Fibroblast of lung (primary cell): ENCODE data around the gene SLC6A20. TPM values are rescaled to one million over a fixed set of nuclear protein-coding genes. Genes with fewer than 3 reads are reported as not detected.

ENCODE experiments used
- DNase-seq, 2 donors: peaks; one replicate each; pipeline versions ENCODE4 v3.0.0 to v3.0.0-alpha.2; 2010; ENCODE audit warnings: low read depth in 2 of 2
- H2AFZ ChIP-seq: 2 replicates; pipeline ENCODE4 v1.5.1; 2012; ENCODE audit warnings: low read length, control low read depth, inconsistent platforms
- H3K27ac ChIP-seq: 2 replicates; pipeline ENCODE4 v1.5.1; 2011; ENCODE audit warnings: low read length, control low read depth; ENCODE audit not compliant: insufficient read depth
- H3K27me3 ChIP-seq: 2 replicates; pipeline ENCODE4 v1.5.1; 2011; ENCODE audit warnings: mild to moderate bottlenecking, low read length; ENCODE audit not compliant: control insufficient read depth, insufficient read depth
- H3K36me3 ChIP-seq: 2 replicates; pipeline ENCODE4 v1.5.1; 2011; ENCODE audit warnings: low read length; ENCODE audit not compliant: control insufficient read depth, insufficient read depth
- H3K4me1 ChIP-seq: 2 replicates; pipeline ENCODE4 v1.5.1; 2011; ENCODE audit warnings: low read length; ENCODE audit not compliant: control insufficient read depth, insufficient read depth; ENCODE audit errors: extremely low read depth
- H3K4me2 ChIP-seq: 2 replicates; pipeline ENCODE4 v1.5.1; 2011; ENCODE audit warnings: low read length, control low read depth; ENCODE audit not compliant: insufficient read depth; ENCODE audit errors: extremely low read depth
- H3K4me3 ChIP-seq, 4 experiments: fragments of 200-600 bp in 1 of 4; sonication (generic) in 1 of 4; replicated peaks in 1 of 4; 2 replicates each; pipeline ENCODE4 v1.5.1; 2011 to 2016; ENCODE audit warnings: low read length in 4 of 4, low read depth in 3 of 4, mild to moderate bottlenecking in 3 of 4, control low read depth in 2 of 4, inconsistent platforms in 1 of 4, mixed read lengths in 1 of 4; ENCODE audit not compliant: insufficient read depth in 1 of 4; ENCODE audit errors: control extremely low read depth in 1 of 4
- H3K79me2 ChIP-seq: 2 replicates; pipeline ENCODE4 v1.5.1; 2012; ENCODE audit warnings: mild to moderate bottlenecking, low read length, inconsistent platforms; ENCODE audit not compliant: control insufficient read depth, insufficient read depth
- H3K9ac ChIP-seq: 2 replicates; pipeline ENCODE4 v1.5.1; 2011; ENCODE audit warnings: mild to moderate bottlenecking, low read length, control low read depth; ENCODE audit not compliant: insufficient read depth
- H3K9me3 ChIP-seq: 2 replicates; pipeline ENCODE4 v1.5.1; 2012; ENCODE audit warnings: low read depth, low read length; ENCODE audit not compliant: control insufficient read depth, insufficient read depth
- H4K20me1 ChIP-seq: 2 replicates; pipeline ENCODE4 v1.5.1; 2011; ENCODE audit warnings: low read length; ENCODE audit not compliant: control insufficient read depth, insufficient read depth; ENCODE audit errors: extremely low read depth
- EZH2 ChIP-seq: IDR thresholded peaks from 2 replicates; pipeline ENCODE4 v1.5.1; 2012; ENCODE audit warnings: low read length, control low read depth, mild to moderate bottlenecking; ENCODE audit errors: missing control alignments
- polyA plus RNA-seq, 2 donors: library from polyadenylated mRNA; depleted of rRNA in 1 of 2; stranded (reverse) in 1 of 2; unstranded in 1 of 2; fragments of >200 nt; gene quantifications; 2 replicates each; pipeline ENCODE4 v1.2.1, GENCODE V29; 2011 to 2012; ENCODE audit warnings: missing spikeins in 1 of 2
- total RNA-seq: library from RNA; depleted of rRNA; stranded (reverse); fragments of >200 nt; gene quantifications from 2 replicates; pipeline ENCODE4 v1.2.1, GENCODE V29; 2014
- TF ChIP-seq, protein P1 (sequence below), 2 donors: IDR thresholded peaks in 1 of 2; conservative IDR thresholded peaks in 1 of 2; 1 replicate in 1 of 2; 2 replicates in 1 of 2; pipeline ENCODE4 v1.5.1; 2011 to 2012; ENCODE audit warnings: low read length in 2 of 2, control low read depth in 1 of 2, inconsistent platforms in 1 of 2, low read depth in 1 of 2, mild to moderate bottlenecking in 1 of 2

SLC6A20 gene
- total and polyA plus RNA-seq, 2 donors (not counting 1 experiment from before 2014, with no cell fraction given), result not detected

DNA sequence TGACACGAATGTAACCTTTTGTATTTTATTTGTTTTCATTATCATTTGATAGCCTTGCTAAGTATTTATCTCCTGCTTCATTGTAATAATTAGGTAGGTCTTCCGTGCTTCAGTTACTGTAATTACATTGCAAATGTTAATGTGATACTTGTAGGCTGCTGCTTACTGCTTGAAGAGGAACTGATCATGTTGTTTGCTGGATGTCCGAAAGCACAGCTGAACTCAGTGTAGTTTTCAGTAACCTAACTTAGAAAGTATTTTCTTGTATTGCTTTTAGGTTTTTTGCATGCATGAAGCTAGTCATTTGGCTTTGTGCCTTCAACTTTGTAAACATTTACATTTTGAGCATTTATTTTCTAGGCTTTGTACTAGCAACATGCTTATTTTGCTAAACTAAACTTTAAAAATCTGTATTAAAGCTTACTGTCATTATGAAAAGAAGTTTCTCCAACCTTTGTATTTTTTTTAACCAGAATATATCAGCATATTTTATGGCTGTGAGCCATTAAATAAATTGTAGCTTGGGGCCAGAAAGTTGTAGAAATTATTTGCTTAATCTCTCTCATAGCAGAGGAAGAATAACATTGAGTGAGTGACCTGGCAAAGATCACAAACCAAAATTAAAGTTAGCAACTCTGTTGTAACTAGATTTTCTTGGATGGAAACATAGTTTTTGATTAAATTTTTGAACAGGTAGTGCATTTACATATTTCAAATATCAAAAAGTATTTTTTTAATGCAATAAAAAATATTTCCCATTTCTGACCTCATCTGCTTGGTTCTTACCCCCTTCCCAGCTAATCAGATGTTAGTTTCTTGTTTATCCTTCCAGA, 76.5 kb downstream of the SLC6A20 start:
- DNase-seq, result peak in 1 of 2 donors; percentile 66
- H3K36me3 ChIP-seq, result peaks cover 2% of the 10 kb centered on the region

DNA sequence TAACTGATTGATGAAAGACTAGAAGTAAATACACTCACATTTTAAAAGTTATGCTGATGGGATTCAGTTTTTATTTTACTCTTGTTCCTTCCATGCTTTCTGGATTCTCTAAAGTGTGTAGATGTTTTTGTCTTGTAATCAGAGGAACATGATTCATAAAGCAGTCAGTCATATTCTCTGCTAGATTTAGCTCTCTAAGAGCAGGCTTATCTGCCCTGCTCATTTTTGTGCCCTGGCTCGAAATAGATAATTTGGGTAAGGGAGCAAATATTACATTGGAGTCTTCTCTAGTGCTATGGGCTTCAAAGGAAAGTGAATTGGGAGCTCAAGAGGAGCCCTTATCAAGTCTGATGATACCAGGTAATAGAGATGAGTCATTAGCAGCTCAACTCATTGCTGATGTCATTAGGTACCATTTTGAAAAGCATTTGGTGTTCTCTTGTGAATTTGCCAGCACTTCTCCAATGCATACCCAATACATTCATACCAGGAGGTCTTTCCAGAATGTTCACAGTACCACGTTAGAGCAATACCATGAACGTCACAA, 79.5 kb downstream of the SLC6A20 start:
- Histone ChIP-seq H3K79me2 (no peaks in the 10 kb centered on the region), H3K4me1 (no peaks in the 10 kb centered on the region), H3K9me3 (no peaks in the 10 kb centered on the region), H3K36me3 (peaks cover 2% of the 10 kb centered on the region), H2AFZ (no peak overlapping the region), H3K9ac (no peak overlapping the region), H3K27ac (no peak overlapping the region), H3K27me3 (no peaks in the 10 kb centered on the region), H3K4me3 (no peak overlapping the region), H3K4me2 (no peak overlapping the region), H4K20me1 (no peaks in the 10 kb centered on the region)
- DNase-seq, result no peak
- TF ChIP-seq, protein P1, sequence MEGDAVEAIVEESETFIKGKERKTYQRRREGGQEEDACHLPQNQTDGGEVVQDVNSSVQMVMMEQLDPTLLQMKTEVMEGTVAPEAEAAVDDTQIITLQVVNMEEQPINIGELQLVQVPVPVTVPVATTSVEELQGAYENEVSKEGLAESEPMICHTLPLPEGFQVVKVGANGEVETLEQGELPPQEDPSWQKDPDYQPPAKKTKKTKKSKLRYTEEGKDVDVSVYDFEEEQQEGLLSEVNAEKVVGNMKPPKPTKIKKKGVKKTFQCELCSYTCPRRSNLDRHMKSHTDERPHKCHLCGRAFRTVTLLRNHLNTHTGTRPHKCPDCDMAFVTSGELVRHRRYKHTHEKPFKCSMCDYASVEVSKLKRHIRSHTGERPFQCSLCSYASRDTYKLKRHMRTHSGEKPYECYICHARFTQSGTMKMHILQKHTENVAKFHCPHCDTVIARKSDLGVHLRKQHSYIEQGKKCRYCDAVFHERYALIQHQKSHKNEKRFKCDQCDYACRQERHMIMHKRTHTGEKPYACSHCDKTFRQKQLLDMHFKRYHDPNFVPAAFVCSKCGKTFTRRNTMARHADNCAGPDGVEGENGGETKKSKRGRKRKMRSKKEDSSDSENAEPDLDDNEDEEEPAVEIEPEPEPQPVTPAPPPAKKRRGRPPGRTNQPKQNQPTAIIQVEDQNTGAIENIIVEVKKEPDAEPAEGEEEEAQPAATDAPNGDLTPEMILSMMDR (conservative IDR thresholded peaks at IDR 0.05 in 1 of 2, IDR thresholded peaks at IDR 0.05 in 1 of 2; ENCODE audit: low read depth in 1 of 2, low read length in 2 of 2), result no peak
- no peak for TF ChIP-seq EZH2

More for the DNA sequence above, 76.5 kb downstream of the SLC6A20 start:
- Histone ChIP-seq H3K4me3 (no peak overlapping the region), H3K27ac (no peak overlapping the region), H4K20me1 (no peaks in the 10 kb centered on the region), H3K27me3 (no peaks in the 10 kb centered on the region), H3K79me2 (no peaks in the 10 kb centered on the region), H3K9me3 (no peaks in the 10 kb centered on the region), H3K4me1 (no peaks in the 10 kb centered on the region), H3K4me2 (no peak overlapping the region), H3K9ac (no peak overlapping the region), H2AFZ (no peak overlapping the region)
- TF ChIP-seq, protein P1 (conservative IDR thresholded peaks at IDR 0.05 in 1 of 2, IDR thresholded peaks at IDR 0.05 in 1 of 2; ENCODE audit: low read depth in 1 of 2, low read length in 2 of 2), result no peak
- TF ChIP-seq EZH2, result no peak

DNA sequence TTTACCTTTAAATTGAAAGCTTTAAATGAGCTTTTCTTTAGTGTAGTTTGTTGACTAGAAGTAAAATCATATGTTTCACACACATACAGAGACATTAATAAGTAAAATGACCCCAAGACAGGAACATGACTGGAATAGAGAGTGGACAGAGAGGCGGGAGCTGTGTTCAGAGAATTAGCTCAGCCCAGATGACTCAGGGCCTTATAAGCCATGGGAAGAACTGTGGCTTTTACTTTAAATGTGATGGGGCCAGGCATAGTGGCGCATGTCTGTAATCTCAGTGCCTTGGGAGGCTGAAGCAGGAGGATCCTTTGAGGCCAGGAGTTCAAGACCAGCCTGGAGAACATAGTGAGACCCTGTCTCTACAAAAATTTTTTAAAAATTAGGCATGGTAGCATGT, 80.4 kb downstream of the SLC6A20 start:
- Histone ChIP-seq H3K4me2 (no peak overlapping the region), H3K27ac (no peak overlapping the region), H3K4me1 (no peaks in the 10 kb centered on the region), H3K9me3 (no peaks in the 10 kb centered on the region), H3K79me2 (no peaks in the 10 kb centered on the region), H2AFZ (no peak overlapping the region), H3K4me3 (no peak overlapping the region), H3K9ac (no peak overlapping the region), H4K20me1 (no peaks in the 10 kb centered on the region), H3K27me3 (no peaks in the 10 kb centered on the region), H3K36me3 (peaks cover 2% of the 10 kb centered on the region)
- DNase-seq, result peak in 1 of 2 donors; percentile 23
- TF ChIP-seq, protein P1 (conservative IDR thresholded peaks at IDR 0.05 in 1 of 2, IDR thresholded peaks at IDR 0.05 in 1 of 2; ENCODE audit: low read depth in 1 of 2, low read length in 2 of 2), result no peak
- TF ChIP-seq EZH2, result no peak
